ENCODE results near the gene GPR146. TPM values are rescaled to one million over a fixed set of nuclear protein-coding genes. Genes with fewer than 3 reads are reported as not detected.

The GPR146 gene
- total and polyA plus RNA-seq, 8 donors = 6.3 to 18.9 (median 7.9) TPM

GRCh38 chr7:1062296-1063294 is 18.2 kb downstream of the GPR146 start:
- Histone ChIP-seq H3K4me1 (peaks cover 11 to 34% of the 10 kb centered on the region in 2 donors), H3K27ac (no peak overlapping the region), H3K27me3 (peaks cover 0 to 29% of the 10 kb centered on the region in 2 donors), H3K36me3 (peaks cover 0 to 7% of the 10 kb centered on the region in 2 donors), H3K4me3 (no peak overlapping the region), H3K9me3 (no peaks in the 10 kb centered on the region)
- DNase-seq = peak in 1 of 4 donors; percentile 59
- ATAC-seq = no peak
- intact Hi-C loops (cut with DNase I) = no loop called here
- TF ChIP-seq CTCF (IDR thresholded peaks at IDR 0.05) = no peak

- H3K4me3 ChIP-seq = no peak overlapping the region
- no peak for ATAC-seq
- H3K4me1 ChIP-seq = peaks cover 11 to 34% of the 10 kb centered on the region in 2 donors
- intact Hi-C loops (cut with DNase I) = no loop called here
- no peaks in the 10 kb centered on the region for H3K36me3 ChIP-seq
- no peaks in the 10 kb centered on the region for H3K9me3 ChIP-seq
- H3K27ac ChIP-seq = no peak overlapping the region
- peaks cover 0 to 29% of the 10 kb centered on the region in 2 donors for H3K27me3 ChIP-seq
- peak in 1 of 4 donors; percentile 60 for DNase-seq
- TF ChIP-seq CTCF (IDR thresholded peaks at IDR 0.05) = no peak
Measured at GRCh38 chr7:1063361-1063760, 19.0 kb downstream of the GPR146 start.

GRCh38 chr7:1064581-1064980 is 20.2 kb downstream of the GPR146 start:
- Histone ChIP-seq H3K9me3 (no peaks in the 10 kb centered on the region), H3K27ac (no peak overlapping the region), H3K36me3 (no peaks in the 10 kb centered on the region), H3K4me3 (no peak overlapping the region), H3K4me1 (peaks cover 11 to 34% of the 10 kb centered on the region in 2 donors), H3K27me3 (peaks cover 0 to 29% of the 10 kb centered on the region in 2 donors)
- no peak for TF ChIP-seq CTCF (IDR thresholded peaks at IDR 0.05)
- ATAC-seq (no peak), DNase-seq (peak in 1 of 4 donors; percentile 63)
- intact Hi-C loops (cut with DNase I) = loop anchor here in 1 of 2 donors (2.0 kb wide), 1 partner anchor 70 kb away; no protein-coding TSS in a partner anchor

GRCh38 chr7:1065263-1065584 is 20.9 kb downstream of the GPR146 start:
- H3K27me3 ChIP-seq = peaks cover 0 to 27% of the 10 kb centered on the region in 2 donors

More at GRCh38 chr7:1065263-1065584, 20.9 kb downstream of the GPR146 start:
- peaks cover 8 to 30% of the 10 kb centered on the region in 2 donors for H3K4me1 ChIP-seq
- TF ChIP-seq CTCF (IDR thresholded peaks at IDR 0.05) = no peak
- DNase-seq (no peak), ATAC-seq (no peak)
- intact Hi-C loops (cut with DNase I) = loop anchor here in 1 of 2 donors (2.0 kb wide), 1 partner anchor 70 kb away; no protein-coding TSS in a partner anchor
- no peaks in the 10 kb centered on the region for H3K36me3 ChIP-seq
- H3K27ac ChIP-seq = no peak overlapping the region
- no peak overlapping the region for H3K4me3 ChIP-seq
- H3K9me3 ChIP-seq = no peaks in the 10 kb centered on the region

All from left lung (tissue), 10 donors.